ENCODE measurements around the gene LRFN2. TPM values are rescaled to one million over a fixed set of nuclear protein-coding genes. Genes with fewer than 3 reads are reported as not detected.

Gene LRFN2
- total RNA-seq, 1 donor from 2014 or later, result 0.32 TPM

- no peak for FAIRE-seq
- Mint-ChIP-seq H3K27me3 (ENCODE audit: low read depth, unreplicated experiment) (peaks cover 61% of the 10 kb centered on the region), H3K4me1 (ENCODE audit: low read depth, unreplicated experiment) (no peaks in the 10 kb centered on the region), H3K27ac (ENCODE audit: unreplicated experiment) (no peak overlapping the region), H3K4me3 (ENCODE audit: unreplicated experiment) (no peak overlapping the region), H3K9me3 (ENCODE audit: unreplicated experiment) (no peaks in the 10 kb centered on the region), H3K36me3 (ENCODE audit: low read depth, unreplicated experiment) (no peaks in the 10 kb centered on the region)
- Histone ChIP-seq H3K79me2 (ENCODE audit: insufficient read depth, low read length) (no peaks in the 10 kb centered on the region), H3K9ac (ENCODE audit: low read length) (no peak overlapping the region), H4K20me1 (ENCODE audit: insufficient read depth, low read length) (no peaks in the 10 kb centered on the region), H3K4me2 (ENCODE audit: low read length) (no peak overlapping the region), H3K27ac (ENCODE audit: low read depth, low read length) (no peak overlapping the region), H3K4me1 (ENCODE audit: insufficient read depth, low read length) (no peaks in the 10 kb centered on the region), H3K27me3 (ENCODE audit: insufficient read depth, low read length) (no peaks in the 10 kb centered on the region), H2AFZ (ENCODE audit: low read depth, low read length) (no peak overlapping the region), H3K9me3 (ENCODE audit: insufficient read depth, low read depth, low read length) (no peaks in the 10 kb centered on the region), H3K4me3 (ENCODE audit: insufficient read depth, low read depth, low read length) (no peak overlapping the region), H3K36me3 (ENCODE audit: insufficient read depth, low read length) (no peaks in the 10 kb centered on the region)
- TF ChIP-seq, protein P1, sequence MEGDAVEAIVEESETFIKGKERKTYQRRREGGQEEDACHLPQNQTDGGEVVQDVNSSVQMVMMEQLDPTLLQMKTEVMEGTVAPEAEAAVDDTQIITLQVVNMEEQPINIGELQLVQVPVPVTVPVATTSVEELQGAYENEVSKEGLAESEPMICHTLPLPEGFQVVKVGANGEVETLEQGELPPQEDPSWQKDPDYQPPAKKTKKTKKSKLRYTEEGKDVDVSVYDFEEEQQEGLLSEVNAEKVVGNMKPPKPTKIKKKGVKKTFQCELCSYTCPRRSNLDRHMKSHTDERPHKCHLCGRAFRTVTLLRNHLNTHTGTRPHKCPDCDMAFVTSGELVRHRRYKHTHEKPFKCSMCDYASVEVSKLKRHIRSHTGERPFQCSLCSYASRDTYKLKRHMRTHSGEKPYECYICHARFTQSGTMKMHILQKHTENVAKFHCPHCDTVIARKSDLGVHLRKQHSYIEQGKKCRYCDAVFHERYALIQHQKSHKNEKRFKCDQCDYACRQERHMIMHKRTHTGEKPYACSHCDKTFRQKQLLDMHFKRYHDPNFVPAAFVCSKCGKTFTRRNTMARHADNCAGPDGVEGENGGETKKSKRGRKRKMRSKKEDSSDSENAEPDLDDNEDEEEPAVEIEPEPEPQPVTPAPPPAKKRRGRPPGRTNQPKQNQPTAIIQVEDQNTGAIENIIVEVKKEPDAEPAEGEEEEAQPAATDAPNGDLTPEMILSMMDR (IDR thresholded peaks at IDR 0.05; ENCODE audit: insufficient read depth, low read depth, low read length), result no peak
- no peak for TF ChIP-seq EZH2 (IDR thresholded peaks at IDR 0.05; ENCODE audit: insufficient read depth, low read length)
- DNase-seq (ENCODE audit: low read depth), result no peak
These were observed 51.3 kb downstream of the LRFN2 start for GRCh38 chr6:40535819-40536380.

GRCh38 chr6:40535110-40535818 lies 51.9 kb downstream of the LRFN2 start:
- H3K27me3 ChIP-seq (ENCODE audit: insufficient read depth, low read length), result peaks cover 2% of the 10 kb centered on the region
- no peaks in the 10 kb centered on the region for H3K4me1 ChIP-seq (ENCODE audit: insufficient read depth, low read length)
- Mint-ChIP-seq H3K4me3 (ENCODE audit: unreplicated experiment) (no peak overlapping the region), H3K36me3 (ENCODE audit: low read depth, unreplicated experiment) (no peaks in the 10 kb centered on the region), H3K27ac (ENCODE audit: unreplicated experiment) (no peak overlapping the region), H3K27me3 (ENCODE audit: low read depth, unreplicated experiment) (peaks cover 60% of the 10 kb centered on the region), H3K4me1 (ENCODE audit: low read depth, unreplicated experiment) (no peaks in the 10 kb centered on the region), H3K9me3 (ENCODE audit: unreplicated experiment) (no peaks in the 10 kb centered on the region)
- no peak overlapping the region for H2AFZ ChIP-seq (ENCODE audit: low read depth, low read length)
- FAIRE-seq, result no peak
- H3K4me3 ChIP-seq (ENCODE audit: insufficient read depth, low read depth, low read length), result no peak overlapping the region
- no peak overlapping the region for H3K27ac ChIP-seq (ENCODE audit: low read depth, low read length)
- H3K36me3 ChIP-seq (ENCODE audit: insufficient read depth, low read length), result no peaks in the 10 kb centered on the region
- H3K9me3 ChIP-seq (ENCODE audit: insufficient read depth, low read depth, low read length), result no peaks in the 10 kb centered on the region
- H4K20me1 ChIP-seq (ENCODE audit: insufficient read depth, low read length), result no peaks in the 10 kb centered on the region
- DNase-seq (ENCODE audit: low read depth), result no peak
- H3K4me2 ChIP-seq (ENCODE audit: low read length), result no peak overlapping the region
- no peak overlapping the region for H3K9ac ChIP-seq (ENCODE audit: low read length)
- H3K79me2 ChIP-seq (ENCODE audit: insufficient read depth, low read length), result no peaks in the 10 kb centered on the region
- TF ChIP-seq EZH2 (IDR thresholded peaks at IDR 0.05; ENCODE audit: insufficient read depth, low read length), result no peak
- TF ChIP-seq, protein P1 (IDR thresholded peaks at IDR 0.05; ENCODE audit: insufficient read depth, low read depth, low read length), result no peak

Measured in astrocyte (in vitro differentiated cells and primary cell).